ENCODE results near the gene PHACTR3. TPM values are rescaled to one million over a fixed set of nuclear protein-coding genes. Genes with fewer than 3 reads are reported as not detected.

The PHACTR3 gene
- total and polyA plus RNA-seq, 2 of the 8 experiments (the other 6 are each of a cell fraction or from before 2014, with no cell fraction given) = 0.05 to 0.13 TPM

DNA sequence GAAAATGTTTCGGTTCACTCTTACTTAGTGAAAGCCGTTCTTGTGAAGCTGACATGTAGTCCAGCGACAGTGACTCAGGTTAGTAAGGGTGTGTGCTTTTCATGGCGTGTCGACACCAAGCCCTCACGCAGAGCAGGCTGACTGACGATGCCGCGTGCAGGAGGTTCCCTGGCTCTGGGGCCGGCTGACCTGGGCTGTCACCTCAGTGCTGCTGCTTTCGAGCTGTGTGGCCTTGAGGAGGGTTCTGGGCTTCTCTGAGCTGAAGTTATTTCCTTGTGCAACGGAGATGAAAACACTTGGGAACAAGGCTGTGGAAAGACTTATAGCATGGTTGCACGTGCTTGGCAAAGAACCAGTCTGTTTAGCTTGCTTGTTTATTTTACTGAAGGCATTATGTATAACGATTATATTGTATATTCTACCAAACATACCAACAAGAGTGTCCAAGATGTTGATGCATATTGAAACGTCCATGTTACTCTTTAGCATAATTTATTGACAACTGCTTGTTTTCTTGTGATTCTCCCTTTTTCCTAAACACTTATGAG lies 59.2 kb downstream of the PHACTR3 start:
- ChIA-PET POLR2A (ENCODE audit: partially characterized antibody) (no interaction called here), CTCF (ENCODE audit: partially characterized antibody) (no interaction called here)
- H3K79me1 ChIP-seq (ENCODE audit: low read depth, low read length) = no peaks in the 10 kb centered on the region
- no peak overlapping the region for H3K9ac ChIP-seq (replicated peaks in 1 of 4; ENCODE audit: extremely low read depth in 1 of 4, low read depth in 3 of 4, low read length in 3 of 4)
- no peak for TF ChIP-seq GABPA (IDR thresholded peaks at IDR 0.05; ENCODE audit: borderline replicate concordance, insufficient read depth, low read length)
- no peak overlapping the region for H3K4ac ChIP-seq (replicated peaks; ENCODE audit: insufficient read length, low read depth, low read length)
- H3K36me3 ChIP-seq (ENCODE audit: control insufficient read depth in 2 of 4, insufficient read depth in 4 of 4, low read length in 3 of 4) = no peaks in the 10 kb centered on the region
- no peak overlapping the region for H3K27ac ChIP-seq (ENCODE audit: low read depth, low read length)
- no peak overlapping the region for H4K8ac ChIP-seq (ENCODE audit: extremely low read depth, insufficient read depth, low read length)
- H3K23me2 ChIP-seq (ENCODE audit: low read depth, low read length) = no peaks in the 10 kb centered on the region
- 82% methylated on average over 14 of the region's 15 CpGs; no CpG with 5 or more reads in 1 of the 2 experiments for WGBS, 2 experiments (ENCODE audit: extremely low coverage in 1 of 2, insufficient coverage in 1 of 2, insufficient read length in 1 of 2, insufficient replicate concordance in 2 of 2, low coverage in 1 of 2, low lambda C conversion rate in 2 of 2, missing lambda C conversion rate in 1 of 2)
- H2BK120ac ChIP-seq (replicated peaks; ENCODE audit: low read depth, low read length) = no peak overlapping the region
- H4K5ac ChIP-seq (ENCODE audit: insufficient read length, low read depth, low read length) = no peak overlapping the region
- H4K91ac ChIP-seq (replicated peaks; ENCODE audit: insufficient read length, low read length) = no peak overlapping the region
- H2BK15ac ChIP-seq (ENCODE audit: low read length) = no peak overlapping the region
- H3K79me2 ChIP-seq (ENCODE audit: control insufficient read depth in 1 of 2, insufficient read depth in 2 of 2, low read length in 2 of 2) = no peaks in the 10 kb centered on the region
- H3K56ac ChIP-seq (replicated peaks; ENCODE audit: insufficient read length, low read depth, low read length) = no peak overlapping the region
- no peak overlapping the region for H2BK5ac ChIP-seq (ENCODE audit: low read depth, low read length)
- H2BK20ac ChIP-seq (ENCODE audit: low read length) = no peak overlapping the region
- H3K9me3 ChIP-seq (ENCODE audit: insufficient read depth in 2 of 2, low read depth in 1 of 2, low read length in 1 of 2) = peaks cover 93 to 100% of the 10 kb centered on the region in 2 experiments
- H2AK5ac ChIP-seq (ENCODE audit: low read depth, low read length) = no peak overlapping the region
- no peaks in the 10 kb centered on the region for H3K27me3 ChIP-seq (replicated peaks in 1 of 4; ENCODE audit: control insufficient read depth in 3 of 4, extremely low read depth in 1 of 4, insufficient read depth in 3 of 4, low read length in 3 of 4)
- H3K23ac ChIP-seq (ENCODE audit: insufficient read length) = no peak overlapping the region
- H3K4me2 ChIP-seq (ENCODE audit: insufficient read depth in 1 of 2, low read depth in 2 of 2, low read length in 2 of 2) = no peak overlapping the region
- no peak overlapping the region for H3K14ac ChIP-seq (ENCODE audit: insufficient read length)
- no peak overlapping the region for H3K4me3 ChIP-seq (ENCODE audit: extremely low read depth in 1 of 4, insufficient read depth in 2 of 4, low read depth in 3 of 4, low read length in 4 of 4)
- no peaks in the 10 kb centered on the region for H4K20me1 ChIP-seq (replicated peaks in 1 of 2; ENCODE audit: control insufficient read depth in 1 of 2, insufficient read depth in 2 of 2, low read length in 2 of 2)
- FAIRE-seq (no peak), DNase-seq (ENCODE audit: low read depth in 1 of 2, low spot score in 2 of 2) (no peak)
- no peak overlapping the region for H3K18ac ChIP-seq (ENCODE audit: extremely low read depth, low read length)
- no peaks in the 10 kb centered on the region for H3K4me1 ChIP-seq (replicated peaks in 1 of 4; ENCODE audit: control insufficient read depth in 3 of 4, insufficient read depth in 4 of 4, low read length in 3 of 4)
- no peak overlapping the region for H2AFZ ChIP-seq (ENCODE audit: low read length)
- H2BK12ac ChIP-seq (ENCODE audit: low read depth, low read length) = no peak overlapping the region
